NCI-H128 (cell line): ENCODE data around the gene TMEFF2.
"Not testable (repeated sequence)": the region's sequence is repeated elsewhere in the genome, so short reads cannot be mapped to it uniquely, and the experiment has no call there.

Experiments used
- DNase-seq: peaks from one replicate; lab custom pipeline; 2025; ENCODE audit not compliant: unreplicated experiment; lab: John Stamatoyannopoulos, UW

Gene TMEFF2

GRCh38 chr2:191936882-191937405, 257.8 kb downstream of the TMEFF2 start:
- DNase-seq: no peak

DNA sequence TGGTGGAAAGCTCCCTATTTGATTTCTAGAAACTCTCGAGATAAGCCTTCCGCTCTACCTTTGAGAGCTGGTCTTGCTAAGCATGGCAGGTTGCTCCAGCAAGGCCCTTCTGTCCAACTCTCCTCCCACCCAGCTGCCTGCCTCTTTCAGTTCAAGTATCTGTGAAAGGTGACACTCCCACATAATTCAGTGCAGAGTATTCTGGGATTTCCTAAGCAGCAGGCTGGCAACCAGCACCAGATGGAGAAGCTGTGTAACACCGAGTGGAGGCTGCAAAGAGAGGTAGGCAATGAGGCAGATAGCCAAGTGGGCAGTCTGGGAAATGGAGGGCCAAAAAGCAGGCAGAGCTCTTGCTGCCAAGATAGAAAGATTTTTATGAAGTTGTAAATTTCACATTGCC, 259.5 kb downstream of the TMEFF2 start:
- peak; percentile 42 for DNase-seq

DNA sequence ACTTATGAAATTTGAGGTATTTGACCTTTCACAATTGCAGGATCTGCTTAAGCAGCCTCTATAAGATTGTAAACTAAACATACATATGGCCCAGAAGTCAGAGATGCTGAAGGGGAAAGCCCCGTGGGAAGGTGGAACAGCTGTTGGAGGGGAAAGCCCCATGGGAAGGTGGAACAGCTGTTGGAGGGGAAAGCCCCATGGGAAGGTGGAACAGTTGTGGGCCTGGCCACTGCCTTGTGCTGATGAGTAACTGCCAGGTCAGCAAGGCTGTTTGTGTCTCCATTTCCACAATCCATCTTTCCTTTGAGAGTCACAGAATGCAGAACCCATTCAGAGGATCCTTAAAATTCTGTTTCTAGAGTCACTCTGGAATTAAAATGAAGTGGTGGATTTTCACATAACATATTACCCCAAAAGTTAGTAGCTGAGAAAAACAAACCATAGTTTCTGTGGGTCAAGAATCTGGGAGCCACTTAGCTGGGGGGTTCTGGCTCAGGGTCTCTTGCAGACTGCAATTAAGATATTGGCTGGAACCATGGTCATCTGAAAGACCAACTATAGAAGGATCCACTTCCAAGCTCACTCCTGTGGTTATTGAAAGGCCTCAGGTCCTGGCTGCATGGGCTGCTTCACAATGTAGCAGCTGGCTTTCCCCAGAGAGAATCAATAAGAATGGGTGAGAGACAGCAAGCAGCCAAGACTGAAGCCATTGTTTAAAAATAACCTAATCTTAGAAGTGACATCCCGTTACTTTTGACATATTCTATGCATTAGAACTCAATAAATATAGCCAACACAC, 261.2 kb downstream of the TMEFF2 start:
- no peak for DNase-seq

DNA sequence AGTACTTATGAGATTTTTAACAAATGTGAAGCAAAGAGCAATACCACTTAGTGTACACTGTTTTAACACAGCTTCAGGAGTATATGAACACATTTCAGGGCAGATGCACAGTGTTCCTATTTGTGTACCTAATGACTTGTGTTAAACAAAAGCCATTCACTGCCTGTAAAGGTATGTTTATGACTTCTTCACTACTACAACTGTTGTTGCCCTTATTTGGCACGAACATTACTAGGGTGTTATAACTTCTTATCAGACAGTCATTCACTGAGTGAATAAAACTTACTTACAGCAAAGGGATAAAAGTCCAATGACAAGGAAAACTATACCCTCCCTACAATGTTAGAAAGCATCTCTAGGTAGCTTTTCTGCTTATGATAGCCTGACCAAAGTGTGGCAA, 262.4 kb downstream of the TMEFF2 start:
- no peak for DNase-seq

- DNase-seq: no peak
Observed at GRCh38 chr2:191931329-191931728, 263.4 kb downstream of the TMEFF2 start.

DNA sequence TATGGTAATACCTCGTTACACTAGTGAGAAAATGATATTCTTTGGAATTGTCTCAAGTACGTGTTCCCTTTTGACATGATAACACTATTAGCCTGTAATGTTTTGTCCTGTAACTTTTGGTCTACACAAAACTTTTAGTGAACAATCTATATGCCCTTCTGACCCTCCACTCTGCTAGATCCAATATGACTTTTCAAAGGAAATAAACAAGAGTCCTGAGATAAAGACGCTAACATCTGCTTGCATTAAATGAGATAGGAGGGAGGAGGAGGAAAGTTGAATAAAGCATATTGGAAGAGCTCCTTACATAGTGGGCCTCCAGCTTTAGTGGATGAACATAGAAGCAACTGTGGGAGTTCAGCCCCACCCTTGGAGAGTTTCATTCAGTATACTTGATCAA, 264.5 kb downstream of the TMEFF2 start:
- DNase-seq: no peak

GRCh38 chr2:191929288-191929687, 265.4 kb downstream of the TMEFF2 start:
- no peak for DNase-seq

- peak; percentile 26 for DNase-seq
Observed at GRCh38 chr2:191927991-191928390, 266.7 kb downstream of the TMEFF2 start.

DNA sequence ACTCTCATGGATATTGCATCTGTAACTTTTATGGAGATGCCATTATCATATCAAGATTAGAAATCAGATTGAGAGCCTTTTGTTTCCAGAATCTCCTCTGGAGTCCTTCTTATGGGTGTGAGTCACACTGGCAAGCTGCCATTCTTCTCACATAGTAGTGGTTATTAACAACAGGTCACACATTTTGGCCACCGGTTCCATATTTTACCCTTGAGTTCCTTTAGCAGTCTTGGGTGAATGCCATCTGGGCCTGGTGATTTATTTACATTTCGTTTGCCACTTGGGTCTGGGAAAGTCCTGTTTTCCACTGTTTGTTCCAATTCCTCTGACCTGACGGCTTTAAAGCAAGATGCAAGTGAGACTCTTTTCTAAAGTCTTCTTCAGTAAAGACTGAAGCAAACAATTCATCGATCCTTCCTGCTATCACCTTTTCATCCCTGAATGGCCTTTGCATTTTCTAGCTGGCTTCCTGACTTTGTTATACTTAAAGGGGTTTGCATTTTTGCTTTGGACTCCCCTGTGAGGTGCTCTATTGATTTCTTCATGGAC, 267.3 kb downstream of the TMEFF2 start:
- no peak for DNase-seq

- DNase-seq: no peak
Observed at GRCh38 chr2:191926671-191927070, 268.1 kb downstream of the TMEFF2 start.

DNA sequence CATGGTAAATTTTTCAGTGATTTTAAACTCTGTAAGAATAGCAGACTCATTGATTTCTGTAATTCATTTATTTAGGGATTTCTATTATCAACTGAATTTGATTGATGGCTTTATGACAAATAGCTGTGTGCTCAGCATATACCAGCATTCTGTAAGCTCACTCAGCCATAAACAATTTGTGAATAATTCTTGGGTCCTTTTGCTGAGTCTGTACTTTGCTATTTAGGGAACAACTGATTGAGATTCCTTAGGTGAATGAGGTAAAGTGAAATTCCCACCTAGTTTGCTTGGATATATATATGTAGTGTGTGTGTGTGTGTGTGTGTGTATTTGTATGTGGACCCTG, 271.1 kb downstream of the TMEFF2 start:
- DNase-seq: no peak

GRCh38 chr2:191922736-191923651, 271.7 kb downstream of the TMEFF2 start:
- no peak for DNase-seq

- not testable (repeated sequence) for DNase-seq
Observed at GRCh38 chr2:191921650-191922049, 273.1 kb downstream of the TMEFF2 start.

- no peak for DNase-seq
Observed at GRCh38 chr2:191920502-191920901, 274.2 kb downstream of the TMEFF2 start.

GRCh38 chr2:191917967-191918651, 276.6 kb downstream of the TMEFF2 start:
- DNase-seq: no peak

GRCh38 chr2:191917430-191917881, 277.3 kb downstream of the TMEFF2 start:
- no peak for DNase-seq

DNA sequence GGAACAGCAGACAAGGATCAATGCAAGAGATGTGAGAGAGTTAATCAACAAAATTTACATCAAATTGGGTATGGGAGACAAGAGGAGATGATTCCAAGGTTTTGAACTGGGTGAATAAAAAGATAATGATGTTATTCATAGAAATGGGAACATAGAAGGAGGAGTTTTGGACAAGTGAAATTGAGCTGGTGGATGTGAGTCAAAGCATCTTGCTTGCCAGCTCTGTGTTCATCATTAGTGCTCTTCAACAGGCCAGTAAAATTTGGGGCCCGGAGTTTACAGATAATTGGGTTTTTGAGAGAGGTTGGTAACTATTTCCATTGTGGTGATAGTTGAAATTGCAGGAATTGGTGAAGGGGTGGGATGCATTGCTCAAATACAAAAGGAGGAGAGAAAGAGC, 277.9 kb downstream of the TMEFF2 start:
- no peak for DNase-seq

- DNase-seq: no peak
Observed at GRCh38 chr2:191915750-191916149, 279.0 kb downstream of the TMEFF2 start.

DNA sequence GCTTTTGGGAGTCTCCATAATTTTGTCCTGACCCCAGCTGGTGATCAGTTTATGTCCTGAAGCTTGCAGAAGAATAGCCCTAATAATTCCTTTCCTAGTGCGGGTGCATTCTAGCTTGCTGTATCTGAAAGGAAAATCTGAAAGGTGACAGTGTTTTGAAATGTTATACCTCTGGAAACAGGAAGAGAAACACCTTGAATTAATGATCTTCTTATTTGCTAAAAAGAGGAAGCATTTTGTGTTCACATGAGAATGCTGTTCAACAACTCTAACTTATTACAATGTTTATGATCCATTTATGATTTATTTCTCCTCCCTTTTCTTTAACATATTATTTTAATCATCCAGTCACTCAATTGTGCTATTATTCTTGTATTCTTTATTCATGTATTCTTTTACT, 280.9 kb downstream of the TMEFF2 start:
- DNase-seq: no peak

DNA sequence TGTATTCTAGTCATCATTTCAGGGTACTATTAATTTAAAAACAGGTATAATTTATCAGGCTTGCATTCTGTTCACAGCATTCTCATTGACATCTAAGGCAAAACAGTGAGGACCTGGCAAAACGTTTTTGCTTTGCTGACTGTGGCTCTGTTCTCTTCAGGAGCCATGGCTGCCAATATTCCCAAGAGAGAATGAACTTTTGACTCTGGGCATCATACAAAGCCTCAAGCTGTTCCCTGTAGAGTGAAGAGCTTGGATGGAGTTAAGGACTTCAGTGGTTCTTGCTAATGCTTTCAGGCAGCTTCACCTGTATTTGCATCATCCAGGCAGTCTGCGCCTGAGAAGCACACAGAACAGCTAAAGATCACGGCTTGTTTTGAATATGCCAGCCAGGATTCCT, 282.0 kb downstream of the TMEFF2 start:
- DNase-seq: no peak

DNA sequence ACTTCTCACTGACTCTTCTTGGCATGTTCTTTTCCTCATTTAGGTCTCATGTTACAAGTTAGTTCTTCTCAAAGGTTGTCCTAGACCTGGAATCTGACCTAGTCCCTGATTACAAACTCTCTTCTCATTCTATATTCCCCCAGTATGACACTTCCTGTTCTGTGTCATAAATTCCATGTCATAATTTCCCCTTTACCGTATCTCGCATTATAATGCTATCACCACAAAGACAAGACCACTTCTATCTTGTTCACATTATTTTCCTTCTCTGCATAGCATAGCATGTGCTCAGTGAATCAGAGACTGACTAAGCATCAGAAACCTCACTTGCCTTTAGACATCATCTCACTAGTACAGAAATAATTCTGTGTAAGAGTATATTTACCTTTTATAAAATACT, 284.2 kb downstream of the TMEFF2 start:
- DNase-seq: no peak
